Measurements from ENCODE around the gene LIG3. TPM values are rescaled to one million over a fixed set of nuclear protein-coding genes. Genes with fewer than 3 reads are reported as not detected.
"Not testable (repeated sequence)": the region's sequence is repeated elsewhere in the genome, so short reads cannot be mapped to it uniquely, and the experiment has no call there.

Gene LIG3
- total RNA-seq = 10 to 100 TPM; 25.0 to 36.3 (median 29.9) TPM

DNA sequence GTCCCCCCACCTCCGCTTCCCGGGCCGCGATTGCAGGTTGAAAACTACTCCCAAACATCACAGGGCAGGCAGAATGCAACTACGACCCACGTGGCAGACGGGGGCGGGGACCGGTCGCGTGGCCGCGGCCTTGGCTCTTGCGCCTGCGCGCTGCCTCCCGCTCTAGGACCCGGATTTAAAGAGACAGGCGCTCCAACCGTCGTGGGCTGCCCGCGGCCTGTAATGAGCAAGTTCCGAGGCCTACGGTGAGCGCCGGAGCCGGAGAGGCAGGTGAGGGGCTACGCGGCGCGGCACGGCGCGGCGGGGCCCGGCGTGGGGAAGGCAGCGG is at the start of gene LIG3:
Gene LIG3, plus strand, starts transcription at position 160 of the 328 bp plus-strand sequence. CDS start 2,494 bp downstream, outside the sequence.
- ATAC-seq = peak; percentile 96
- Histone ChIP-seq H3K36me3 (peaks cover 0 to 17% of the 10 kb centered on the region in 2 donors), H3K27me3 (no peaks in the 10 kb centered on the region), H3K4me1 (peaks cover 6 to 49% (median 10%) of the 10 kb centered on the region in 3 donors), H3K9me3 (no peaks in the 10 kb centered on the region), H3K27ac (peak within 1 kb of the TSS; percentile 98 to 100 (median 100)), H3K4me3 (peak within 1 kb of the TSS; percentile 78 to 100)
- WGBS, 2 donors (ENCODE audit: low coverage in 1 of 2) = no CpG with 5 or more reads among the region's 39 CpGs
- TF ChIP-seq EP300 (IDR thresholded peaks at IDR 0.05) (no peak), POLR2AphosphoS5 (IDR thresholded peaks at IDR 0.05) (peak; percentile 94)

DNA sequence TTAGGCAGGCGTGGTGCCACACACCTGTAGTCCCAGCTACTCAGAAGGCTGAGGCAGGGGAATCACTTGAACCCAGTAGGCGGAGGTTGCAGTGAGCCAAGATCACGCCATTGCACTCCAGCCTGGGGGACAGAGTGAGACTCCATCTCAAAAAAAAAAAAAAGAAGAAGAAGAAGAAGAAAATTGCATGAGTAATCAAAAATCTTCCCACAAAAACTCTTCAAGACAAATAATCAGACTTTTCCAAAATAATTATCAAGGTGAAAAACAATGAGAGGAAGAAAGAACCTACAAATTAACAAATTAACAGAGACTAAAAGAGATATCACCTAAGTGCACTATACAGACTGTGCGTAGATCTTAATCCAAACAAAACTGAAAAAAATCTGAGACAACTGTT is 29.5 kb upstream of the LIG3 start:
- H3K4me3 ChIP-seq, ATAC-seq, H3K27me3 ChIP-seq, H3K27ac ChIP-seq, H3K36me3 ChIP-seq, H3K9me3 ChIP-seq, H3K4me1 ChIP-seq: not testable (repeated sequence)
- WGBS, 2 donors (ENCODE audit: low coverage in 1 of 2) = 77 to 89% methylated on average over 1 to 2 of the region's 4 CpGs

DNA sequence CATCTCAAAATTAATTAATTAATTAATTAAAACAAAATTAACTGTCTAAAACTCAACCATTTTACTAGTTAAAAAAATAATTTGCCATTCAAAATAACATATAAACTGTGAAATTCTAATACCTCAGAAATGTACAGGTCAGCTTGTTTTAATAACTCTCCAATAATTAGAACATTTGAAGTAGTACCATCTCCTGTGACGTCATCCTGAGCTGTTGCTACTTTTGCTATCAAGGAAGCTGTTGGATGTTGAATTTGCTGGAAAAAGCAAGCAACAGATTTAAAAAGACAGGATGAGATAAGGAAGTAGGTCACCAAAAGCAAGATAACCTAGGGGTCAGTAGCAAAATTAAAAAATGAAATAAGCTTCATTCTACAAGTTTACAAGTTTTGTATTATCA is 21.9 kb upstream of the LIG3 start:
- TF ChIP-seq POLR2AphosphoS5 (IDR thresholded peaks at IDR 0.05) = no peak
- TF ChIP-seq, protein P1, sequence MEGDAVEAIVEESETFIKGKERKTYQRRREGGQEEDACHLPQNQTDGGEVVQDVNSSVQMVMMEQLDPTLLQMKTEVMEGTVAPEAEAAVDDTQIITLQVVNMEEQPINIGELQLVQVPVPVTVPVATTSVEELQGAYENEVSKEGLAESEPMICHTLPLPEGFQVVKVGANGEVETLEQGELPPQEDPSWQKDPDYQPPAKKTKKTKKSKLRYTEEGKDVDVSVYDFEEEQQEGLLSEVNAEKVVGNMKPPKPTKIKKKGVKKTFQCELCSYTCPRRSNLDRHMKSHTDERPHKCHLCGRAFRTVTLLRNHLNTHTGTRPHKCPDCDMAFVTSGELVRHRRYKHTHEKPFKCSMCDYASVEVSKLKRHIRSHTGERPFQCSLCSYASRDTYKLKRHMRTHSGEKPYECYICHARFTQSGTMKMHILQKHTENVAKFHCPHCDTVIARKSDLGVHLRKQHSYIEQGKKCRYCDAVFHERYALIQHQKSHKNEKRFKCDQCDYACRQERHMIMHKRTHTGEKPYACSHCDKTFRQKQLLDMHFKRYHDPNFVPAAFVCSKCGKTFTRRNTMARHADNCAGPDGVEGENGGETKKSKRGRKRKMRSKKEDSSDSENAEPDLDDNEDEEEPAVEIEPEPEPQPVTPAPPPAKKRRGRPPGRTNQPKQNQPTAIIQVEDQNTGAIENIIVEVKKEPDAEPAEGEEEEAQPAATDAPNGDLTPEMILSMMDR (IDR thresholded peaks at IDR 0.05) = no peak
- TF ChIP-seq POLR2A (IDR thresholded peaks at IDR 0.05) = no peak
- no peak for TF ChIP-seq EP300 (IDR thresholded peaks at IDR 0.05)
- Histone ChIP-seq H3K27ac (no peak overlapping the region), H3K9me3 (no peaks in the 10 kb centered on the region), H3K36me3 (no peaks in the 10 kb centered on the region), H3K4me1 (peaks cover 0 to 21% (median 11%) of the 10 kb centered on the region in 3 donors), H3K4me3 (no peak overlapping the region), H3K27me3 (no peaks in the 10 kb centered on the region)
- 76 to 80% methylated on average over 1 of the region's 1 CpG for WGBS, 2 donors (ENCODE audit: low coverage in 1 of 2)
- no peak for ATAC-seq

DNA sequence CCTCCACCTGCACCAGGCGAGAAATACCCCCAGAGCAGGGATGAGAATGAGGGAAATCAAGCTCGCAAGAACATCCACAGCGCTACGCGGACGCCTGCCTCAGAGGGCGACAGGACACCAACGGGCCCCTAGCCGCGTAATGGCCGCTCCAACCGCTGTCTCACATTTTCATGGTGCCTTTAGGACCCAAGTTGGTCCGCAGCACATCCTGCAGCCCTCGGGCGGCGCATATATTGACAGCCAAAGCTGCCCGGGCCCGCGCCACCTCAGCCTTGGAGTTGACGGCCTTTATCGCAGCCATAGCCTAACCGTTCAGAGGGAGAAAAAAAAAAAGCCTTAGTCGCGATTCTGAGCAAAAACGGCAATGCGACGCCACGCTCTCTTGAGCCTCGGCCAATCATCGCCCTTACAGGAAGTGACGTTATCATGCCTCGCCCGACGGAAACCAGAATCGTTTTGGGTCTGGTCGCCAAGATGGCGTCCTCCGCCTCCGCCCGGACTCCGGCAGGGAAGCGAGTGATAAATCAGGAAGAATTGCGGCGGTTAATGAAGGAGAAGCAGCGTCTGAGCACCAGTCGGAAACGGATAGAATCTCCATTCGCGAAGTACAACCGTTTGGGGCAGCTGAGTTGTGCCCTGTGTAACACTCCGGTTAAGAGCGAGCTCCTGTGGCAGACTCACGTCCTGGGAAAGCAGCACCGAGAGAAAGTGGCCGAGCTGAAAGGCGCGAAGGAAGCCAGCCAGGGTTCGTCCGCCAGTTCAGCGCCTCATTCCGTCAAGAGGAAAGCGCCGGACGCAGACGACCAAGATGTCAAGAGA is 19.0 kb upstream of the LIG3 start, which contains the start of the genes CCT6B and ZNF830:
Gene CCT6B, minus strand, starts transcription at position 368 of the 819 bp plus-strand sequence. Its CDS starts 67 bp downstream, at position 301.
Gene ZNF830, plus strand, starts transcription at position 448 of the 819 bp plus-strand sequence. Its CDS starts 27 bp downstream, at position 475.
- Histone ChIP-seq H3K27ac (peak within 1 kb of the TSS; percentile 91 to 98 (median 94)), H3K9me3 (no peaks in the 10 kb centered on the region), H3K36me3 (peaks cover 0 to 27% of the 10 kb centered on the region in 2 donors), H3K4me1 (peaks cover 0 to 27% (median 13%) of the 10 kb centered on the region in 3 donors), H3K27me3 (no peaks in the 10 kb centered on the region), H3K4me3 (peak within 1 kb of the TSS; percentile 86 to 88)
- peak; percentile 98 for ATAC-seq
- TF ChIP-seq, protein P1 (IDR thresholded peaks at IDR 0.05) = peak in 2 of 4 experiments; percentile 10 to 19
- TF ChIP-seq POLR2AphosphoS5 (IDR thresholded peaks at IDR 0.05) = peak; percentile 96
- no peak for TF ChIP-seq EP300 (IDR thresholded peaks at IDR 0.05)
- TF ChIP-seq POLR2A (IDR thresholded peaks at IDR 0.05) = peak; percentile 35 to 63
- WGBS, 2 donors (ENCODE audit: low coverage in 1 of 2) = 0% methylated on average over 7 to 26 of the region's 65 CpGs

DNA sequence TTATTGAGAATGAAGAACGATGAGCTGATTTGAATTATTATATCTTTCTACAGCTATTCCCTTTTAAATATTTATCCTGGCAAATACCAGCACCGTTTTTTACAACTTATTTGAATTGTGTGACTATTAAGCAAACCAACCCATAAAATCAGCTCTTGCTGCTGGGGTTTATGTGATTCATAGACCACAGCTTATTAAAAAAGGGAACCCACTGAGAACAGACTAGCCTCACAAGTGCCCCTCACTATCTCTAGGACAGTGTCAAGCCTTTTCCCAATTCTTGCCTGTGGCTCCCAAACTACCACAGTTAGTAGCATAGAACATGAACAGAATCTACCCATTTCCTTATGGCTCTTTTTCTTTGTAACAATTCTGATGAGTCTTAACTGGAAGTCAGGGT is 6.1 kb upstream of the LIG3 start:
- WGBS, 2 donors (ENCODE audit: low coverage in 1 of 2) = 20 to 45% methylated on average over 2 of the region's 2 CpGs
- no peak overlapping the region for H3K27ac ChIP-seq
- peaks cover 0 to 6% of the 10 kb centered on the region in 2 donors for H3K36me3 ChIP-seq
- ATAC-seq = no peak
- H3K27me3 ChIP-seq = no peaks in the 10 kb centered on the region
- H3K9me3 ChIP-seq = no peaks in the 10 kb centered on the region
- H3K4me3 ChIP-seq = no peak overlapping the region
- H3K4me1 ChIP-seq = peaks cover 0 to under 1% (median 0%) of the 10 kb centered on the region in 3 donors
- TF ChIP-seq EP300 (IDR thresholded peaks at IDR 0.05) (no peak), POLR2A (IDR thresholded peaks at IDR 0.05) (no peak), POLR2AphosphoS5 (IDR thresholded peaks at IDR 0.05) (no peak)
- TF ChIP-seq, protein P1 (IDR thresholded peaks at IDR 0.05) = no peak

Measured in gastroesophageal sphincter (tissue), 4 donors.